SIG-M5 (cell line): ENCODE measurements around the gene AFDN.

ENCODE experiments used
- DNase-seq: peaks from one replicate; lab custom pipeline; 2025; lab: John Stamatoyannopoulos, UW

Gene AFDN

GRCh38 chr6:167794161-167795157 lies 32.3 kb upstream of the AFDN start:
- DNase-seq: no peak

- no peak for DNase-seq
Observed at GRCh38 chr6:167795321-167795811, 31.3 kb upstream of the AFDN start.

- DNase-seq: no peak
Observed at GRCh38 chr6:167795874-167796191, 30.9 kb upstream of the AFDN start.

- no peak for DNase-seq
Observed at GRCh38 chr6:167796192-167796981, 30.3 kb upstream of the AFDN start.

GRCh38 chr6:167797011-167797471 lies 29.7 kb upstream of the AFDN start:
- no peak for DNase-seq

- no peak for DNase-seq
Observed at GRCh38 chr6:167797476-167798265, 29.0 kb upstream of the AFDN start.

GRCh38 chr6:167798453-167798852 lies 28.3 kb upstream of the AFDN start:
- DNase-seq: no peak

GRCh38 chr6:167799033-167799821 lies 27.5 kb upstream of the AFDN start:
- no peak for DNase-seq

- no peak for DNase-seq
Observed at GRCh38 chr6:167800549-167800948, 26.2 kb upstream of the AFDN start.

GRCh38 chr6:167801263-167801662 lies 25.4 kb upstream of the AFDN start:
- no peak for DNase-seq

GRCh38 chr6:167802339-167802738 lies 24.4 kb upstream of the AFDN start:
- no peak for DNase-seq

GRCh38 chr6:167803816-167804215 lies 22.9 kb upstream of the AFDN start:
- DNase-seq: no peak

- DNase-seq: no peak
Observed at GRCh38 chr6:167804281-167805013, 22.3 kb upstream of the AFDN start.

GRCh38 chr6:167805349-167806060 lies 21.2 kb upstream of the AFDN start:
- no peak for DNase-seq

- no peak for DNase-seq
Observed at GRCh38 chr6:167806061-167806700, 20.5 kb upstream of the AFDN start.

GRCh38 chr6:167807200-167807599 lies 19.5 kb upstream of the AFDN start:
- no peak for DNase-seq

GRCh38 chr6:167807756-167808155 lies 19.0 kb upstream of the AFDN start:
- no peak for DNase-seq

GRCh38 chr6:167811040-167811439 lies 15.7 kb upstream of the AFDN start:
- DNase-seq: no peak

GRCh38 chr6:167811442-167812087 lies 15.1 kb upstream of the AFDN start:
- no peak for DNase-seq
